Peyer's patch (tissue), 4 donors: ENCODE data around the gene FBRSL1. TPM values are rescaled to one million over a fixed set of nuclear protein-coding genes. Genes with fewer than 3 reads are reported as not detected.

Experiments used
- DNase-seq, 3 donors: peaks; one replicate each; pipeline ENCODE4 v3.0.0-alpha.2; 2017 to 2019
- H3K27ac ChIP-seq, 4 donors: fragments of 200-600 bp; sonication (generic); one replicate each; pipeline ENCODE4 v1.5.1; 2016 to 2019
- H3K27me3 ChIP-seq, 2 donors: fragments of 200-600 bp; sonication (generic); one replicate each; pipeline ENCODE4 v1.5.1; 2019
- H3K36me3 ChIP-seq, 3 donors: fragments of 200-600 bp; sonication (generic); one replicate each; pipeline ENCODE4 v1.5.1; 2016 to 2019
- H3K4me1 ChIP-seq, 4 donors: fragments of 200-600 bp; sonication (generic); one replicate each; pipeline ENCODE4 v1.5.1; 2016 to 2019
- H3K4me3 ChIP-seq, 4 donors: fragments of 200-600 bp; sonication (generic); 1 replicate in 3 of 4; 2 replicates in 1 of 4; pipeline ENCODE4 v1.5.1; 2016 to 2019; ENCODE audit warnings: mild to moderate bottlenecking in 1 of 4
- H3K9me3 ChIP-seq, 4 donors: fragments of 200-600 bp; sonication (generic); one replicate each; pipeline ENCODE4 v1.5.1; 2016 to 2019; ENCODE audit warnings: mild to moderate bottlenecking in 1 of 4
- POLR2A ChIP-seq, 2 donors: fragments of 450-650 bp; IDR thresholded peaks; one replicate each; pipeline ENCODE4 v1.5.1; 2017; ENCODE audit warnings: antibody characterized with exemption in 2 of 2, mild to moderate bottlenecking in 2 of 2, moderate library complexity in 2 of 2
- total RNA-seq, 4 donors: library from RNA; depleted of rRNA; stranded (reverse); fragments of >200 nt; gene quantifications; one replicate each; pipeline ENCODE4 v1.1.0, GENCODE V29; 2016
- TF ChIP-seq, protein P1 (sequence below), 6 experiments: fragments of 450-650 bp in 4 of 6; fragments of 200-600 bp in 2 of 6; sonication (generic) in 1 of 6; IDR thresholded peaks; one replicate each; pipeline ENCODE4 v1.5.1; 2017 to 2019; ENCODE audit warnings: antibody characterized with exemption in 6 of 6, mild to moderate bottlenecking in 3 of 6, moderate library complexity in 1 of 6

Gene FBRSL1
- total RNA-seq, 4 donors from 2014 or later: 48.3 to 484 (median 63.5) TPM

DNA sequence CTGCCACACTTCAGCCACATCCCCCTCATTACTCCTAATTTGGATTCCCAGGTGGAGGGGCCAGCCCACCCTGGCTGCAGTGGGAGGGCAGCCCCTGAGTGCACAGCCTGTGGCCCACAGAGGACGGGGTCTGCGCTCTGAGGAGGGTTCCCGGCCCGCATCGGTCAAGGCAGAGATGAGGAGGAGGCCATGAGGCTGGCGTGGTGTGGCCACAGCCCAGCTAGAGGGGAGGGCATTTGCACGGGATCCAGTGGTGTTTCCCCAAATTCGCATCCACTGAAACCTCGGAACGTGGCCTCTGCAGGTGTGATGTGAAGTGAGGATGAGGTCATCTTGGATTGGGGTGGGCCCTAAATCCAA, 38.1 kb upstream of the FBRSL1 start:
- no peaks in the 10 kb centered on the region for H3K36me3 ChIP-seq
- no peak for TF ChIP-seq POLR2A (IDR thresholded peaks at IDR 0.05)
- TF ChIP-seq, protein P1, sequence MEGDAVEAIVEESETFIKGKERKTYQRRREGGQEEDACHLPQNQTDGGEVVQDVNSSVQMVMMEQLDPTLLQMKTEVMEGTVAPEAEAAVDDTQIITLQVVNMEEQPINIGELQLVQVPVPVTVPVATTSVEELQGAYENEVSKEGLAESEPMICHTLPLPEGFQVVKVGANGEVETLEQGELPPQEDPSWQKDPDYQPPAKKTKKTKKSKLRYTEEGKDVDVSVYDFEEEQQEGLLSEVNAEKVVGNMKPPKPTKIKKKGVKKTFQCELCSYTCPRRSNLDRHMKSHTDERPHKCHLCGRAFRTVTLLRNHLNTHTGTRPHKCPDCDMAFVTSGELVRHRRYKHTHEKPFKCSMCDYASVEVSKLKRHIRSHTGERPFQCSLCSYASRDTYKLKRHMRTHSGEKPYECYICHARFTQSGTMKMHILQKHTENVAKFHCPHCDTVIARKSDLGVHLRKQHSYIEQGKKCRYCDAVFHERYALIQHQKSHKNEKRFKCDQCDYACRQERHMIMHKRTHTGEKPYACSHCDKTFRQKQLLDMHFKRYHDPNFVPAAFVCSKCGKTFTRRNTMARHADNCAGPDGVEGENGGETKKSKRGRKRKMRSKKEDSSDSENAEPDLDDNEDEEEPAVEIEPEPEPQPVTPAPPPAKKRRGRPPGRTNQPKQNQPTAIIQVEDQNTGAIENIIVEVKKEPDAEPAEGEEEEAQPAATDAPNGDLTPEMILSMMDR (IDR thresholded peaks at IDR 0.05): no peak
- H3K4me3 ChIP-seq: no peak overlapping the region
- no peaks in the 10 kb centered on the region for H3K27me3 ChIP-seq
- DNase-seq: no peak
- H3K27ac ChIP-seq: no peak overlapping the region
- no peaks in the 10 kb centered on the region for H3K9me3 ChIP-seq
- H3K4me1 ChIP-seq: peaks cover 0 to 20% (median 3%) of the 10 kb centered on the region in 4 donors

DNA sequence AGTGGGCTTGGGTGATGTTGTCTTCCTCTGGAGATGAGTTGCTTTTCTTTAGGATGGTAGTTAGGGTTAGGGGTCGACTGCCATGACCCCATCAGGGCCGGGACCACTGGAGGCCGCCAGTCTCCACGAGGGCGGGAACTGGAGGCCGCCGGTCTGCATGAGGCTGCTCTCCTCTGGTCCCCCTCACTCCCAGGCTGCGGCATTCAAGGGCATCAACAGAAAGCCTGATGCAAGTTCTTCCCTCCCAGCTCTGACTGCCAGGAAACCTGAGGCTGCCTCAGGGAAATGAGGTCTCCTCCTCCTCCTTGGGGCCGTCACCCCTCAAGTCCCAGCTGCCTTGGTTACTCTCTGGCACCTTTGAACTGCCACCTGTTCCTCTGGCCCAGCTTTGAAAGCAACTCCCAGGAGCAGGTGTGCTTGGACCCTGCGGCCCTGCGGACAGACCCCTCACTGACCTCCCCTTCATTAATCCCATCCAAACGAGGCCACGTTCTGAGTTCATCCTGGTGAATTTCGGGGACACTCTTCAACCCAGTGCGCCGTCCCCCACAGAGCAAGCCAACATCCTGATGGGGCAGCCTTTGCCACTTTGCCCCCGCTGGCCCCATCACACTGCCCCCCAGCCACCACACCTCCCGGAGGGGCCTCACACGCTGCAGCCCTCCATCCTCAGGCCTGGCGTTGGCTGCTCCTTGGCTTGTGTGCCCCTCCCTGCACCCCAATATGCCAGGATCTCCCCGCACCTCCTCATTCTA, 37.2 kb upstream of the FBRSL1 start:
- DNase-seq: no peak
- Histone ChIP-seq H3K27ac (no peak overlapping the region), H3K4me1 (peaks cover 0 to 20% (median 3%) of the 10 kb centered on the region in 4 donors)

DNA sequence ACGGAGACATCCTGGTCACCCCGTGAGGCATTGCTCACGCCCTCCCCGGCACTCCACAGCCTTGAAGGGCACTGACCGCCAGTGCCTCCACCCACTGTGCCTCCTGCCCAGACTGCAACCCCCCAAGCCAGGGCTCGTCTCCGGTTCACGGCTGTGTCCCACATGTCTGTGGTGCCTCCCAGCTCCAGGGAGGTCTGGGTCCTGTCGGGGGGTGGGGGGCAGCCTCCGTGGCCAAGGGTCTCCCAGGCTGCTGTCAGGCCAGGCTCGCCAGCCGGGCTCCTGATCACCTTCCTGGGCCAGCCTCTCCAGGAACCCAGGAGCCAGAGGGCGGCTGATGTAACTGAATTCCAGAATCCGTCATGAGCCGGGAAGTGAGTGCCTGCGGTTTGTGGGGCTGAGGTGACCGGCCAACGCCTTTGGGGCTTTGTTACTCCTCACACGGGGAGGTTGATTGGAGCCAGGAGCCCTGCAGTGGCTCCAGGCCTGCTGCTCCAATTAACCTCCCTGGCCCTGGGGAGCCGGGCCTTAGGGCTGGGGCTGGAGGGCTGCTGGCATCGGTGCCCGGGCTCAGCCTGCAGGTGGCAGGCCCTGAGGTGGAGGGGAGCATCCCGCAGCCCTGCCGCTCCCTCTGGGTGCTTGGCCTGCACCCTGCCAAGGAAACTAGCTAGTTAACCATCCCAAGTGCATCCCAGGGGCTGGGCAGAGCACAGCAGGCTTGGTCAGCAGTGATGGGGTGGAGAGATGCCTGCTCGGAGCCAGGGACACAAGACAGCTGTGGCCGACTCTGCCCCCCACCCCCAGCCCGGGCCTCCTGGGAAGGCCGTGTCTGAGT, 36.4 kb upstream of the FBRSL1 start:
- Histone ChIP-seq H3K9me3 (no peaks in the 10 kb centered on the region), H3K27ac (no peak overlapping the region)

More for the DNA sequence above, 37.2 kb upstream of the FBRSL1 start:
- Histone ChIP-seq H3K36me3 (no peaks in the 10 kb centered on the region), H3K27me3 (no peaks in the 10 kb centered on the region), H3K9me3 (no peaks in the 10 kb centered on the region), H3K4me3 (no peak overlapping the region)
- TF ChIP-seq POLR2A (IDR thresholded peaks at IDR 0.05): no peak
- TF ChIP-seq, protein P1 (IDR thresholded peaks at IDR 0.05): no peak

DNA sequence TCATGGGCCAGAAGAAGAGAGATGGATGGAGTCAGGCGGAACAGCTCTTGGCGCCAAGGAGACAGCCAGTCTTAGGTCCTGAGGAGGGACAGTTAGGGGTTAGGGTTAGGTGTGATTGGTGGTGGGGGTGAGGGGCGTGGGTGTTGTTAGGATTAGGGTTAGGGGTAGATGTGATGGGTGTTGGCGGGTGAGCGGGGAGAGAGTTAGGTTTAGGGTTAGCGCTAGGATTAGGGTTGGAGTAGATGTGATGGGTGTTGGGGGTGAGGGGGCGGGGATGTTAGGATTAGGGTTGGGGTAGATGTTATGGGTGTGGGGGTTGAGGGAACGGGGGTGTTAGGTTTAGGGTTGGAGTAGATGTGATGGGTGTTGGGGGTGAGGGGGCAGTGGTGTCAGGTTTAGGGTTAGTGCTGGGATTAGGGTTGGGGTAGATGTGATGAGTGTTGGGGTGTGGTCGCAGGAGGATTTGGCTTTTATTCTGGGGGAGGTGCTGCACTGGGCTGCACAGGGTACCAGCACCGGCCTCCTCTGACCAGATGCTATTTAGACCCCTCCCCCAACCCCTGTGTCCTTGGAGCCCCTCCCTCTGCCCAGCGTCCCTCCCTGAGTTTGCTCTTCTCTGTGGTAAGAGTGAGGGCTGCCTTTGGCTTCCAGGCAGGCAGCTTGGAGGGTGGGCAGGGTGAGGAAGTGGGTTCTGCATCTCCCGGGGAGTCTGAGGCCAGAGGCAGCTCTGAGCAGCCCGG, 35.6 kb upstream of the FBRSL1 start:
- no peak for DNase-seq
- TF ChIP-seq POLR2A (IDR thresholded peaks at IDR 0.05): no peak
- TF ChIP-seq, protein P1 (IDR thresholded peaks at IDR 0.05): no peak
- Histone ChIP-seq H3K27ac (no peak overlapping the region), H3K4me1 (peaks cover 0 to 20% (median 3%) of the 10 kb centered on the region in 4 donors), H3K27me3 (no peaks in the 10 kb centered on the region), H3K9me3 (no peaks in the 10 kb centered on the region), H3K4me3 (no peak overlapping the region), H3K36me3 (no peaks in the 10 kb centered on the region)

More for the DNA sequence above, 36.4 kb upstream of the FBRSL1 start:
- Histone ChIP-seq H3K4me1 (peaks cover 0 to 20% (median 3%) of the 10 kb centered on the region in 4 donors), H3K4me3 (no peak overlapping the region), H3K36me3 (no peaks in the 10 kb centered on the region), H3K27me3 (no peaks in the 10 kb centered on the region)
- no peak for TF ChIP-seq POLR2A (IDR thresholded peaks at IDR 0.05)
- TF ChIP-seq, protein P1 (IDR thresholded peaks at IDR 0.05): no peak
- DNase-seq: no peak

DNA sequence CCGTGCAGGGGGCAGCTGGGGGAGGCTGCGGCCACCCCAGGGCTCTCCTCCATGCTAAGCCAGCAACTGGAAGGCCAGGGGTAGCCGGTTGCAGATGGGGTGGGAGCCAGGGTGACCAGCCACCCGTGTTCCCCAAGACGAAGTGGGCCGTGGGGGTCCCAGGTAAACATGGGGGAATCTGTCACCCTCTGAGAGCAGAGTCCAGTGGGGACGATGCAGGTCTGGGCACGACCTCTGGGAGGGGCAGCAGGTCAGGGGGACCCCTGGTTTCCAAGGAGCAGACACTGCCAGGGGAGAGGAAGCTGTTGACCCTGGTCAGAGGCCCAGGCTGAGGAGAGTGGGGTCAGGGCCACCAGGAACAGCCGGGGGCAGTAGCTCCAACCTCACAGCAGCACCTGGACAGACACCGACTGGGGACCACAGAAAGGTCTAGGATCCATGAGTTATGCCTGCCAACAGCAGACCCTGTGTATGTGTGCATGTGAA, 35.0 kb upstream of the FBRSL1 start:
- H3K4me3 ChIP-seq: no peak overlapping the region
- H3K27ac ChIP-seq: no peak overlapping the region
- no peaks in the 10 kb centered on the region for H3K9me3 ChIP-seq
- TF ChIP-seq, protein P1 (IDR thresholded peaks at IDR 0.05): no peak
- no peak for TF ChIP-seq POLR2A (IDR thresholded peaks at IDR 0.05)
- no peak for DNase-seq
- no peaks in the 10 kb centered on the region for H3K36me3 ChIP-seq
- H3K27me3 ChIP-seq: no peaks in the 10 kb centered on the region
- H3K4me1 ChIP-seq: peaks cover 0 to 18% (median 3%) of the 10 kb centered on the region in 4 donors
